HL-60 (cell line): ENCODE results near the gene SSMEM1.

Experiments used
- CTCF ChIP-seq: IDR thresholded peaks from one replicate; pipeline ENCODE4 v1.5.1; 2011; ENCODE audit warnings: low read length, control low read depth, inconsistent platforms; ENCODE audit not compliant: insufficient read depth
- GABPA ChIP-seq: IDR thresholded peaks from 2 replicates; pipeline ENCODE4 v1.6.1; 2012; ENCODE audit warnings: low read depth
- SPI1 ChIP-seq: IDR thresholded peaks from 2 replicates; pipeline ENCODE4 v1.6.1; 2012; ENCODE audit warnings: low read depth, mild to moderate bottlenecking, borderline replicate concordance

- no peak for TF ChIP-seq CTCF
- no peak for TF ChIP-seq SPI1
- no peak for TF ChIP-seq GABPA
These were observed 26.4 kb downstream of the SSMEM1 start for GRCh38 chr7:130234078-130234477.
